ENCODE results near the gene DCDC1.

DCDC1 gene

GRCh38 chr11:30855383-30856006 is 514.0 kb downstream of the DCDC1 start:
- no peaks in the 10 kb centered on the region for H3K9me3 ChIP-seq (ENCODE audit: insufficient read depth, low read depth, low read length)

GRCh38 chr11:30853439-30853838 is 516.1 kb downstream of the DCDC1 start:
- Histone ChIP-seq H3K4me3 (ENCODE audit: low read length) (peak overlapping the region; percentile 25; the same call in 1 of the 2 replicates), H3K36me3 (ENCODE audit: insufficient read depth, low read depth, low read length) (no peaks in the 10 kb centered on the region), H3K9me3 (ENCODE audit: insufficient read depth, low read depth, low read length) (no peaks in the 10 kb centered on the region), H3K27me3 (ENCODE audit: insufficient read depth, low read length) (peaks cover 3% of the 10 kb centered on the region; the same call in 1 of the 2 replicates), H3K4me1 (ENCODE audit: insufficient read depth, low read length) (peaks cover 12% of the 10 kb centered on the region; the same call in 1 of the 2 replicates), H3K9ac (ENCODE audit: low read depth, low read length) (no peak overlapping the region), H3K27ac (ENCODE audit: low read length) (no peak overlapping the region)

More at GRCh38 chr11:30855383-30856006, 514.0 kb downstream of the DCDC1 start:
- H3K27me3 ChIP-seq (ENCODE audit: insufficient read depth, low read length): peaks cover 3% of the 10 kb centered on the region; the same call in 1 of the 2 replicates
- H3K4me1 ChIP-seq (ENCODE audit: insufficient read depth, low read length): peaks cover 24% of the 10 kb centered on the region; the same call in 1 of the 2 replicates
- no peak overlapping the region for H3K9ac ChIP-seq (ENCODE audit: low read depth, low read length)
- H3K4me3 ChIP-seq (ENCODE audit: low read length): no peak overlapping the region
- H3K27ac ChIP-seq (ENCODE audit: low read length): no peak overlapping the region
- H3K36me3 ChIP-seq (ENCODE audit: insufficient read depth, low read depth, low read length): no peaks in the 10 kb centered on the region

GRCh38 chr11:30852645-30853044 is 516.9 kb downstream of the DCDC1 start:
- Histone ChIP-seq H3K27me3 (ENCODE audit: insufficient read depth, low read length) (peaks cover 3% of the 10 kb centered on the region; the same call in 1 of the 2 replicates), H3K4me1 (ENCODE audit: insufficient read depth, low read length) (peaks cover 12% of the 10 kb centered on the region; the same call in 1 of the 2 replicates), H3K4me3 (ENCODE audit: low read length) (no peak overlapping the region), H3K9ac (ENCODE audit: low read depth, low read length) (no peak overlapping the region), H3K36me3 (ENCODE audit: insufficient read depth, low read depth, low read length) (no peaks in the 10 kb centered on the region), H3K9me3 (ENCODE audit: insufficient read depth, low read depth, low read length) (peaks cover 1% of the 10 kb centered on the region; the same call in 1 of the 2 replicates), H3K27ac (ENCODE audit: low read length) (no peak overlapping the region)

GRCh38 chr11:30852091-30852490 is 517.4 kb downstream of the DCDC1 start:
- peaks cover 7% of the 10 kb centered on the region for H3K9me3 ChIP-seq (ENCODE audit: insufficient read depth, low read depth, low read length)
- no peak overlapping the region for H3K27ac ChIP-seq (ENCODE audit: low read length)
- no peaks in the 10 kb centered on the region for H3K36me3 ChIP-seq (ENCODE audit: insufficient read depth, low read depth, low read length)
- H3K27me3 ChIP-seq (ENCODE audit: insufficient read depth, low read length): peaks cover 3% of the 10 kb centered on the region; the same call in 1 of the 2 replicates
- H3K4me3 ChIP-seq (ENCODE audit: low read length): no peak overlapping the region
- no peak overlapping the region for H3K9ac ChIP-seq (ENCODE audit: low read depth, low read length)
- H3K4me1 ChIP-seq (ENCODE audit: insufficient read depth, low read length): peaks cover 12% of the 10 kb centered on the region; the same call in 1 of the 2 replicates

DNA sequence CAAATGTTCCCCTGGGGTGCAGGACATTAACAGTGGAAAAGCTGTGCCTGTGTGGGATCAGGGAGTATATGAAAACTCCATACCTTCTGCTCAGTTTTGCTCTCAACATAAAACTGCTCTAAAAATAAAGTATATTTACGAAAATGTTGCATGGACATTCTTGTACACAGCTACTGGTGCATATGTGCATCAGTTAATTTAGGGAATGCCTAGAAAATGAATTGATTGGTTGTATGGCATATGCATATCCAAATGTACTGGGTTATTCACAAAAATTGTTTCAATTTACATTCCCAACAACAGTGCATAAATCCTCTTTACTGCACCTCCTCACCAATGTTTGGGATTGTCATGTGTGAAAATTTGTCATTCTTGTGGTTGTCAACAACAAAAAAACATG is 532.3 kb downstream of the DCDC1 start:
- Histone ChIP-seq H3K27ac (ENCODE audit: low read length) (no peak overlapping the region), H3K9ac (ENCODE audit: low read depth, low read length) (no peak overlapping the region), H3K9me3 (ENCODE audit: insufficient read depth, low read depth, low read length) (peaks cover 11% of the 10 kb centered on the region; the same call in 1 of the 2 replicates), H3K4me3 (ENCODE audit: low read length) (no peak overlapping the region), H3K36me3 (ENCODE audit: insufficient read depth, low read depth, low read length) (no peaks in the 10 kb centered on the region), H3K4me1 (ENCODE audit: insufficient read depth, low read length) (no peaks in the 10 kb centered on the region), H3K27me3 (ENCODE audit: insufficient read depth, low read length) (no peaks in the 10 kb centered on the region)

- Histone ChIP-seq H3K36me3 (ENCODE audit: insufficient read depth, low read depth, low read length) (no peaks in the 10 kb centered on the region), H3K4me3 (ENCODE audit: low read length) (no peak overlapping the region), H3K4me1 (ENCODE audit: insufficient read depth, low read length) (no peaks in the 10 kb centered on the region; the same call in 1 of the 2 replicates), H3K27me3 (ENCODE audit: insufficient read depth, low read length) (no peaks in the 10 kb centered on the region), H3K9ac (ENCODE audit: low read depth, low read length) (no peak overlapping the region), H3K27ac (ENCODE audit: low read length) (no peak overlapping the region), H3K9me3 (ENCODE audit: insufficient read depth, low read depth, low read length) (peaks cover 11% of the 10 kb centered on the region; the same call in 1 of the 2 replicates)
Measured at GRCh38 chr11:30832831-30833230, 536.7 kb downstream of the DCDC1 start.

DNA sequence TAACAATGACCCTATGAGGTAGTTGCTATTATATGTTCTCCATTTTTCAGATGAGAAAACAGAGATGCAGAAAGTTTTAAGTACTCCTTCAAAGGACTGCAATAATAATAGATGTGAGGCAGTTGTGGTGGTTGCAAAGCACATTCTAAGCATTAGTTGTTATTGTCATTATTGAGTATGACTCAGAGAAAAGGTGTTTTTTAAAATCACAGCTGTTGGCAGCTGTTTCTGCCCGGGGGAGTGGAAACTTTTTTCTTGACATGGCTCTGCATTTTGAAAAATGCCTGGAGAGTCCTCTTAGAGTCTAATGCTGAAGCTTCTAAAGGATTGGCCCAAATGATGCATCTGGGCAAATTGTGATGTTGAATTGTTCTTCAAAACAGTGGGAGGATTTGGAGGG is 538.9 kb downstream of the DCDC1 start:
- Histone ChIP-seq H3K27me3 (ENCODE audit: insufficient read depth, low read length) (no peaks in the 10 kb centered on the region), H3K36me3 (ENCODE audit: insufficient read depth, low read depth, low read length) (no peaks in the 10 kb centered on the region), H3K4me3 (ENCODE audit: low read length) (no peak overlapping the region), H3K4me1 (ENCODE audit: insufficient read depth, low read length) (no peaks in the 10 kb centered on the region; the same call in 1 of the 2 replicates), H3K9ac (ENCODE audit: low read depth, low read length) (no peak overlapping the region), H3K9me3 (ENCODE audit: insufficient read depth, low read depth, low read length) (peaks cover 11% of the 10 kb centered on the region; the same call in 1 of the 2 replicates), H3K27ac (ENCODE audit: low read length) (no peak overlapping the region)

GRCh38 chr11:30826911-30827310 is 542.6 kb downstream of the DCDC1 start:
- Histone ChIP-seq H3K9me3 (ENCODE audit: insufficient read depth, low read depth, low read length) (no peaks in the 10 kb centered on the region), H3K4me3 (ENCODE audit: low read length) (no peak overlapping the region), H3K27me3 (ENCODE audit: insufficient read depth, low read length) (no peaks in the 10 kb centered on the region), H3K9ac (ENCODE audit: low read depth, low read length) (no peak overlapping the region), H3K4me1 (ENCODE audit: insufficient read depth, low read length) (no peaks in the 10 kb centered on the region; the same call in 1 of the 2 replicates), H3K27ac (ENCODE audit: low read length) (no peak overlapping the region), H3K36me3 (ENCODE audit: insufficient read depth, low read depth, low read length) (no peaks in the 10 kb centered on the region)

DNA sequence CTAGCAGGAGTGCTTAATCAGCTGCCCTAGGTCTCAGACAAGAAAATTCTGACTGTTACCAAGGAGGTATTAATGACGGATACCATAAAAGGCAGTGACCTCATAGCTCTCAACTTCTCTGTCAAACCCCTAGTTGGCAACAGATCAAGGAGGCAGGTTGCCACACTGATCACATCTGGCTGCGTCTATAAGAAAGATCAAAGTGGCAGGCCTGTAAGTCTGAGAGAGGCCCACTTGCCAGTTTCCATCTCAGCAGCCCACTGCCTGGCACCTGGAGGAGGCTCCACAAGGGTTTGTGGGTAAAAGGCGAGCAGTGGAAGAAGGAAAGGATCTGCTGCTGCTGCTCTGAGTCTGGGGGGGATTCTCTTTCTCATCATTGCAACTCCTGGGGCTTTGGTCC is 543.8 kb downstream of the DCDC1 start:
- no peak overlapping the region for H3K27ac ChIP-seq (ENCODE audit: low read length)
- no peaks in the 10 kb centered on the region for H3K9me3 ChIP-seq (ENCODE audit: insufficient read depth, low read depth, low read length)
- no peak overlapping the region for H3K4me3 ChIP-seq (ENCODE audit: low read length)
- H3K27me3 ChIP-seq (ENCODE audit: insufficient read depth, low read length): no peaks in the 10 kb centered on the region
- H3K36me3 ChIP-seq (ENCODE audit: insufficient read depth, low read depth, low read length): no peaks in the 10 kb centered on the region
- H3K9ac ChIP-seq (ENCODE audit: low read depth, low read length): no peak overlapping the region
- no peaks in the 10 kb centered on the region for H3K4me1 ChIP-seq (ENCODE audit: insufficient read depth, low read length)

GRCh38 chr11:30823119-30823518 is 546.4 kb downstream of the DCDC1 start:
- no peaks in the 10 kb centered on the region for H3K9me3 ChIP-seq (ENCODE audit: insufficient read depth, low read depth, low read length)

DNA sequence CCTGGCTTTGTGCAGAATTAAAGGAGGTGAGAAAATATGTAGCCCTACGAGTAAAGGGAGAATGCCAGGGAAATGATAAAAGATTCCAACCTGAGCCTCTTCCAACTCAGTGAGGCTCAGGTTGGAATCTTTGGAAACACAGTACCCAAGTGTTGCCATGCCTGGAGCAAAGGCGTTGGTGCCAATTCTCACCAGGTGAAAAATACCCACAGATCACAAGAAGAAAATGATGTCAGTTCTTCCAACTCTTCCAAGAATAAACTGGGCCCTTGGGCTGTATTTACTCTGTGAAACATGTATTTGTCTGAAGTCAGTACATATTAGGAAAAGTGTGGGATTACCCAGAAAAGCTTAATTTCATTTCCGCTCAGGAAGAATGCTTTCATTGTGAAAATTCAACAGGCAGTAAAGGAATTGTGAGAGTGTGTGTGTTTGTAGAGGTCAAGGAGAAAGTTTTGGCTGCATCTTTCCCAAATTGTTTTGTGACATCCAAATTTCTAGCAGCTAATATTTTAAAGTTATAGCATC is 548.0 kb downstream of the DCDC1 start:
- Histone ChIP-seq H3K4me3 (ENCODE audit: low read length) (no peak overlapping the region), H3K27me3 (ENCODE audit: insufficient read depth, low read length) (no peaks in the 10 kb centered on the region), H3K9me3 (ENCODE audit: insufficient read depth, low read depth, low read length) (no peaks in the 10 kb centered on the region), H3K9ac (ENCODE audit: low read depth, low read length) (no peak overlapping the region), H3K36me3 (ENCODE audit: insufficient read depth, low read depth, low read length) (no peaks in the 10 kb centered on the region), H3K4me1 (ENCODE audit: insufficient read depth, low read length) (no peaks in the 10 kb centered on the region), H3K27ac (ENCODE audit: low read length) (no peak overlapping the region)

More at GRCh38 chr11:30823119-30823518, 546.4 kb downstream of the DCDC1 start:
- Histone ChIP-seq H3K27me3 (ENCODE audit: insufficient read depth, low read length) (no peaks in the 10 kb centered on the region), H3K4me3 (ENCODE audit: low read length) (no peak overlapping the region), H3K4me1 (ENCODE audit: insufficient read depth, low read length) (no peaks in the 10 kb centered on the region), H3K27ac (ENCODE audit: low read length) (no peak overlapping the region), H3K9ac (ENCODE audit: low read depth, low read length) (no peak overlapping the region), H3K36me3 (ENCODE audit: insufficient read depth, low read depth, low read length) (no peaks in the 10 kb centered on the region)

DNA sequence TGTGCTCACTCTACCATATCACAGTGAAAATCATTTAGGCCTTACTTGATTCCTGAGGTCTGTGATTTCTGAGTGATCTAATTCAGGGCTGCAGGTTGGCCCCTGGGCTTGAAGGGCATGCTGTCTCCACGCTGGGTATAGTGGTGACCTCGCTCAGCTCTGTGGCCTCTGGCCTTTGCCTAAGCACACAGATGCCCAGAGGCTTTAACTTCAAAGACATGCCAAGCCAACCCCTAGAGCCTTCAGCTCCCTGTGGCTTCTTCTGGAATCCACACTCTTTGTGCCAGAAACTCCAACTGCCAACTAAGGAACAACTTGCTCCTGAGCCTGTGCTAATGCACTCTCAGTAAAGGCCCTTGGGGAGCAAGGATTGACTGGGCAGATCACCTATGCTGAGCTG is 550.8 kb downstream of the DCDC1 start:
- Histone ChIP-seq H3K27ac (ENCODE audit: low read length) (no peak overlapping the region), H3K4me3 (ENCODE audit: low read length) (no peak overlapping the region), H3K9me3 (ENCODE audit: insufficient read depth, low read depth, low read length) (no peaks in the 10 kb centered on the region), H3K9ac (ENCODE audit: low read depth, low read length) (no peak overlapping the region), H3K4me1 (ENCODE audit: insufficient read depth, low read length) (no peaks in the 10 kb centered on the region), H3K36me3 (ENCODE audit: insufficient read depth, low read depth, low read length) (no peaks in the 10 kb centered on the region), H3K27me3 (ENCODE audit: insufficient read depth, low read length) (no peaks in the 10 kb centered on the region)

All from iPS-20b (cell line).